Neural cell (in vitro differentiated cells): Measurements from ENCODE around the gene MCM5. TPM values are rescaled to one million over a fixed set of nuclear protein-coding genes. Genes with fewer than 3 reads are reported as not detected.

Experiments used
- H2AFZ ChIP-seq: fragments of 200-600, 300-800 bp; sonication (generic), shearing (Covaris generic); 2 replicates; pipeline ENCODE4 v1.6.0; 2014; ENCODE audit warnings: low read depth, mild to moderate bottlenecking, antibody characterized with exemption, low read length, moderate library complexity
- H3F3A ChIP-seq: fragments of 200-600 bp; shearing (Covaris generic); 2 replicates; pipeline ENCODE4 v1.6.1; 2016; ENCODE audit warnings: mild to moderate bottlenecking, moderate library complexity, mixed read lengths, antibody characterized with exemption, low read length; ENCODE audit not compliant: insufficient read depth, poor library complexity, severe bottlenecking
- H3K27ac ChIP-seq: fragments of 200-600, 300-800 bp; sonication (generic), shearing (Covaris generic); 2 replicates; pipeline ENCODE4 v1.5.1; 2014; ENCODE audit warnings: mild to moderate bottlenecking, low read length, moderate library complexity
- H3K27me3 ChIP-seq: fragments of 300-800, 200-600 bp; sonication (generic), shearing (Covaris generic); 2 replicates; pipeline ENCODE4 v1.6.0; 2014; ENCODE audit warnings: mild to moderate bottlenecking, low read depth, low read length, moderate library complexity; ENCODE audit not compliant: insufficient read depth
- H3K36me3 ChIP-seq: fragments of 300-800, 200-600 bp; sonication (generic), shearing (Covaris generic); 2 replicates; pipeline ENCODE4 v1.5.1; 2014; ENCODE audit warnings: mild to moderate bottlenecking, antibody characterized with exemption, low read length, moderate library complexity; ENCODE audit not compliant: insufficient read depth
- H3K4me2 ChIP-seq: fragments of 300-800, 200-600 bp; sonication (generic), shearing (Covaris generic); 2 replicates; pipeline ENCODE4 v1.6.0; 2014; ENCODE audit warnings: mild to moderate bottlenecking, low read length
- H3K4me3 ChIP-seq: fragments of 300-800, 200-600 bp; sonication (generic), shearing (Covaris generic); 2 replicates; pipeline ENCODE4 v1.5.1; 2014; ENCODE audit warnings: mild to moderate bottlenecking, low read length, moderate library complexity
- H3K79me2 ChIP-seq: fragments of 200-600 bp; shearing (Covaris generic); replicated peaks from 2 replicates; pipeline ENCODE4 v1.6.0; 2014; ENCODE audit warnings: mild to moderate bottlenecking, low read length, moderate library complexity; ENCODE audit not compliant: insufficient read depth
- H3K9ac ChIP-seq: fragments of 300-800, 200-600 bp; sonication (generic), shearing (Covaris generic); 2 replicates; pipeline ENCODE4 v1.6.1; 2016; ENCODE audit warnings: mild to moderate bottlenecking, low read length, mixed read lengths
- H3K9me2 ChIP-seq: fragments of 200-600 bp; shearing (Covaris generic); 2 replicates; pipeline ENCODE4 v1.6.1; 2016; ENCODE audit warnings: mild to moderate bottlenecking, low read length, mixed read lengths; ENCODE audit not compliant: insufficient read depth
- H3K9me3 ChIP-seq: fragments of 200-600, 300-800 bp; sonication (generic), shearing (Covaris generic); 2 replicates; pipeline ENCODE4 v1.6.1; 2016; ENCODE audit warnings: mild to moderate bottlenecking, mixed run types, low read length, moderate library complexity, mixed read lengths
- H4K20me1 ChIP-seq: fragments of 200-600 bp; shearing (Covaris generic); 2 replicates; pipeline ENCODE4 v1.6.1; 2016; ENCODE audit warnings: mild to moderate bottlenecking, mixed run types; ENCODE audit not compliant: insufficient read depth
- CTCF ChIP-seq: fragments of 450-650 bp; IDR thresholded peaks from 2 replicates; pipeline ENCODE4 v1.5.1; 2014; ENCODE audit warnings: antibody characterized with exemption, mild to moderate bottlenecking, moderate library complexity; ENCODE audit not compliant: poor library complexity, severe bottlenecking
- EP300 ChIP-seq: fragments of 450-650 bp; conservative IDR thresholded peaks from 2 replicates; pipeline ENCODE4 v1.6.1; 2014; ENCODE audit warnings: antibody characterized with exemption, mild to moderate bottlenecking, moderate library complexity; ENCODE audit not compliant: poor library complexity, severe bottlenecking
- EZH2 ChIP-seq: fragments of 200-600, 300-800 bp; shearing (Covaris generic), sonication (generic); IDR thresholded peaks from 2 replicates; pipeline ENCODE4 v1.6.1; 2014; ENCODE audit warnings: antibody characterized with exemption, low read length, borderline replicate concordance, mild to moderate bottlenecking; ENCODE audit not compliant: insufficient read depth, poor library complexity, severe bottlenecking
- MXI1 ChIP-seq: fragments of 450-650 bp; conservative IDR thresholded peaks from 2 replicates; pipeline ENCODE4 v1.6.1; 2014; ENCODE audit warnings: antibody characterized with exemption, mild to moderate bottlenecking; ENCODE audit not compliant: poor library complexity, severe bottlenecking
- POLR2AphosphoS5 ChIP-seq: IDR thresholded peaks from 2 replicates; pipeline ENCODE4 v1.6.1; 2012
- RAD21 ChIP-seq: fragments of 450-650 bp; conservative IDR thresholded peaks from 2 replicates; pipeline ENCODE4 v1.6.1; 2014; ENCODE audit warnings: antibody characterized with exemption, mild to moderate bottlenecking, moderate library complexity
- REST ChIP-seq: IDR thresholded peaks from 2 replicates; pipeline ENCODE4 v1.6.1; 2012; ENCODE audit warnings: borderline replicate concordance
- SMC3 ChIP-seq: fragments of 450-650 bp; conservative IDR thresholded peaks from 2 replicates; pipeline ENCODE4 v1.6.1; 2014; ENCODE audit warnings: antibody characterized with exemption, mild to moderate bottlenecking, moderate library complexity; ENCODE audit not compliant: poor library complexity
- TAF1 ChIP-seq: IDR thresholded peaks from 2 replicates; pipeline ENCODE4 v1.6.1; 2012; ENCODE audit warnings: low read depth
- polyA plus RNA-seq: library from polyadenylated mRNA; depleted of rRNA; stranded (reverse); fragments of >200 nt; gene quantifications from 2 replicates; pipeline ENCODE4 v1.2.3, GENCODE V29; 2014

The MCM5 gene
- polyA plus RNA-seq, 1 donor from 2014 or later: 6.9 TPM

GRCh38 chr22:35375031-35375430, 24.9 kb upstream of the MCM5 start:
- H3K9me2 ChIP-seq: no peaks in the 10 kb centered on the region
- H3K36me3 ChIP-seq: no peaks in the 10 kb centered on the region
- no peaks in the 10 kb centered on the region for H3K9me3 ChIP-seq
- H3F3A ChIP-seq: no peaks in the 10 kb centered on the region
- H3K27ac ChIP-seq: no peak overlapping the region
- no peaks in the 10 kb centered on the region for H3K27me3 ChIP-seq
- no peak overlapping the region for H3K9ac ChIP-seq
- H3K4me3 ChIP-seq: no peak overlapping the region
- no peaks in the 10 kb centered on the region for H3K79me2 ChIP-seq
- no peak overlapping the region for H3K4me2 ChIP-seq
- no peak overlapping the region for H2AFZ ChIP-seq
- no peaks in the 10 kb centered on the region for H4K20me1 ChIP-seq
- no peak for TF ChIP-seq EP300
- TF ChIP-seq RAD21: no peak
- no peak for TF ChIP-seq MXI1
- no peak for TF ChIP-seq REST
- no peak for TF ChIP-seq TAF1
- no peak for TF ChIP-seq SMC3
- TF ChIP-seq POLR2AphosphoS5: no peak
- no peak for TF ChIP-seq CTCF

GRCh38 chr22:35375526-35375925, 24.4 kb upstream of the MCM5 start:
- no peaks in the 10 kb centered on the region for H3K36me3 ChIP-seq
- H3F3A ChIP-seq: no peaks in the 10 kb centered on the region
- no peaks in the 10 kb centered on the region for H3K79me2 ChIP-seq
- TF ChIP-seq EZH2 (no peak), EP300 (no peak), CTCF (no peak), REST (no peak), TAF1 (no peak), POLR2AphosphoS5 (no peak)
- H3K27me3 ChIP-seq: no peaks in the 10 kb centered on the region
- no peak overlapping the region for H3K4me2 ChIP-seq
- H2AFZ ChIP-seq: no peak overlapping the region
- H3K27ac ChIP-seq: no peak overlapping the region
- no peak overlapping the region for H3K9ac ChIP-seq
- H3K4me3 ChIP-seq: no peak overlapping the region
- H3K9me3 ChIP-seq: no peaks in the 10 kb centered on the region
- H3K9me2 ChIP-seq: no peaks in the 10 kb centered on the region
- no peaks in the 10 kb centered on the region for H4K20me1 ChIP-seq
